KG1 (cell line): Measurements from ENCODE around the gene APOBEC3F.

ENCODE experiments used
- DNase-seq: peaks from one replicate; lab custom pipeline; 2025; lab: John Stamatoyannopoulos, UW

The APOBEC3F gene

GRCh38 chr22:39092111-39092862 is 51.6 kb downstream of the APOBEC3F start:
- no peak for DNase-seq

- DNase-seq: no peak
Measured at GRCh38 chr22:39094717-39095389, 54.2 kb downstream of the APOBEC3F start.

- DNase-seq: no peak
Measured at GRCh38 chr22:39095971-39096370, 55.3 kb downstream of the APOBEC3F start.

GRCh38 chr22:39097098-39098020 is 56.7 kb downstream of the APOBEC3F start, which contains the start of gene APOBEC3H:
TSS of gene APOBEC3H (plus strand) at chr22:39097244. CDS start at chr22:39100279, 3,035 bp downstream.
- no peak for DNase-seq

GRCh38 chr22:39098026-39098425 is 57.4 kb downstream of the APOBEC3F start:
- DNase-seq: no peak

- no peak for DNase-seq
Measured at GRCh38 chr22:39098576-39098975, 57.9 kb downstream of the APOBEC3F start.

GRCh38 chr22:39101226-39101625 is 60.6 kb downstream of the APOBEC3F start:
- DNase-seq: no peak

GRCh38 chr22:39103431-39103830 is 62.8 kb downstream of the APOBEC3F start:
- no peak for DNase-seq
